ENCODE data around the gene RANBP3. TPM values are rescaled to one million over a fixed set of nuclear protein-coding genes. Genes with fewer than 3 reads are reported as not detected.

The RANBP3 gene
- total and polyA plus RNA-seq, 2 experiments from 2014 or later = 40.2 to 98.3 TPM

- Mint-ChIP-seq H3K27me3 (ENCODE audit: insufficient read depth, low read depth, poor library complexity) (peaks cover 16% of the 10 kb centered on the region), H3K36me3 (ENCODE audit: low read depth) (peaks cover 19% of the 10 kb centered on the region), H3K4me1 (0 out of 3 replicates have a peak, but pooled peaks cover 3% of the 10 kb centered on the region), H3K27ac (peak overlapping the region; percentile 99), H3K4me3 (peak overlapping the region; percentile 99), H3K9me3 (no peaks in the 10 kb centered on the region)
- H3K4me2 ChIP-seq = peak overlapping the region; percentile 94
- H3K9me2 ChIP-seq (ENCODE audit: insufficient read depth) = no peaks in the 10 kb centered on the region
- H3K27me3 ChIP-seq (ENCODE audit: insufficient read depth) = no peaks in the 10 kb centered on the region
- peaks cover 31% of the 10 kb centered on the region for H4K20me1 ChIP-seq (replicated peaks; ENCODE audit: insufficient read depth)
- peak overlapping the region; percentile 95 for H3K27ac ChIP-seq (ENCODE audit: low read depth)
- peak overlapping the region; percentile 91 for H3K4me3 ChIP-seq
- H3K79me2 ChIP-seq (replicated peaks; ENCODE audit: insufficient read depth) = peaks cover 40% of the 10 kb centered on the region
- TF ChIP-seq, protein P1, sequence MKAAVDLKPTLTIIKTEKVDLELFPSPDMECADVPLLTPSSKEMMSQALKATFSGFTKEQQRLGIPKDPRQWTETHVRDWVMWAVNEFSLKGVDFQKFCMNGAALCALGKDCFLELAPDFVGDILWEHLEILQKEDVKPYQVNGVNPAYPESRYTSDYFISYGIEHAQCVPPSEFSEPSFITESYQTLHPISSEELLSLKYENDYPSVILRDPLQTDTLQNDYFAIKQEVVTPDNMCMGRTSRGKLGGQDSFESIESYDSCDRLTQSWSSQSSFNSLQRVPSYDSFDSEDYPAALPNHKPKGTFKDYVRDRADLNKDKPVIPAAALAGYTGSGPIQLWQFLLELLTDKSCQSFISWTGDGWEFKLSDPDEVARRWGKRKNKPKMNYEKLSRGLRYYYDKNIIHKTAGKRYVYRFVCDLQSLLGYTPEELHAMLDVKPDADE (IDR thresholded peaks at IDR 0.05) = no peak
- TF ChIP-seq POLR2AphosphoS5 (IDR thresholded peaks at IDR 0.05; ENCODE audit: low read depth) (no peak), EZH2 (IDR thresholded peaks at IDR 0.05; ENCODE audit: low read depth, unreplicated experiment) (no peak), EZH2phosphoT487 (IDR thresholded peaks at IDR 0.05; ENCODE audit: unreplicated experiment) (no peak), JUNB (IDR thresholded peaks at IDR 0.05; ENCODE audit: unreplicated experiment) (no peak), NANOG (IDR thresholded peaks at IDR 0.05; ENCODE audit: borderline replicate concordance) (no peak), STAT1 (IDR thresholded peaks at IDR 0.05; ENCODE audit: unreplicated experiment) (no peak), ZNF114 (CRISPR knock-in tag; IDR thresholded peaks at IDR 0.05) (no peak), CREB1 (CRISPR knock-in tag; IDR thresholded peaks at IDR 0.05; ENCODE audit: low read depth) (no peak), ZNF331 (CRISPR knock-in tag; IDR thresholded peaks at IDR 0.05; ENCODE audit: low read depth) (no peak)
- TF ChIP-seq, protein P2, sequence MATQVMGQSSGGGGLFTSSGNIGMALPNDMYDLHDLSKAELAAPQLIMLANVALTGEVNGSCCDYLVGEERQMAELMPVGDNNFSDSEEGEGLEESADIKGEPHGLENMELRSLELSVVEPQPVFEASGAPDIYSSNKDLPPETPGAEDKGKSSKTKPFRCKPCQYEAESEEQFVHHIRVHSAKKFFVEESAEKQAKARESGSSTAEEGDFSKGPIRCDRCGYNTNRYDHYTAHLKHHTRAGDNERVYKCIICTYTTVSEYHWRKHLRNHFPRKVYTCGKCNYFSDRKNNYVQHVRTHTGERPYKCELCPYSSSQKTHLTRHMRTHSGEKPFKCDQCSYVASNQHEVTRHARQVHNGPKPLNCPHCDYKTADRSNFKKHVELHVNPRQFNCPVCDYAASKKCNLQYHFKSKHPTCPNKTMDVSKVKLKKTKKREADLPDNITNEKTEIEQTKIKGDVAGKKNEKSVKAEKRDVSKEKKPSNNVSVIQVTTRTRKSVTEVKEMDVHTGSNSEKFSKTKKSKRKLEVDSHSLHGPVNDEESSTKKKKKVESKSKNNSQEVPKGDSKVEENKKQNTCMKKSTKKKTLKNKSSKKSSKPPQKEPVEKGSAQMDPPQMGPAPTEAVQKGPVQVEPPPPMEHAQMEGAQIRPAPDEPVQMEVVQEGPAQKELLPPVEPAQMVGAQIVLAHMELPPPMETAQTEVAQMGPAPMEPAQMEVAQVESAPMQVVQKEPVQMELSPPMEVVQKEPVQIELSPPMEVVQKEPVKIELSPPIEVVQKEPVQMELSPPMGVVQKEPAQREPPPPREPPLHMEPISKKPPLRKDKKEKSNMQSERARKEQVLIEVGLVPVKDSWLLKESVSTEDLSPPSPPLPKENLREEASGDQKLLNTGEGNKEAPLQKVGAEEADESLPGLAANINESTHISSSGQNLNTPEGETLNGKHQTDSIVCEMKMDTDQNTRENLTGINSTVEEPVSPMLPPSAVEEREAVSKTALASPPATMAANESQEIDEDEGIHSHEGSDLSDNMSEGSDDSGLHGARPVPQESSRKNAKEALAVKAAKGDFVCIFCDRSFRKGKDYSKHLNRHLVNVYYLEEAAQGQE (IDR thresholded peaks at IDR 0.05; ENCODE audit: unreplicated experiment) = no peak
- TF ChIP-seq, protein P3, sequence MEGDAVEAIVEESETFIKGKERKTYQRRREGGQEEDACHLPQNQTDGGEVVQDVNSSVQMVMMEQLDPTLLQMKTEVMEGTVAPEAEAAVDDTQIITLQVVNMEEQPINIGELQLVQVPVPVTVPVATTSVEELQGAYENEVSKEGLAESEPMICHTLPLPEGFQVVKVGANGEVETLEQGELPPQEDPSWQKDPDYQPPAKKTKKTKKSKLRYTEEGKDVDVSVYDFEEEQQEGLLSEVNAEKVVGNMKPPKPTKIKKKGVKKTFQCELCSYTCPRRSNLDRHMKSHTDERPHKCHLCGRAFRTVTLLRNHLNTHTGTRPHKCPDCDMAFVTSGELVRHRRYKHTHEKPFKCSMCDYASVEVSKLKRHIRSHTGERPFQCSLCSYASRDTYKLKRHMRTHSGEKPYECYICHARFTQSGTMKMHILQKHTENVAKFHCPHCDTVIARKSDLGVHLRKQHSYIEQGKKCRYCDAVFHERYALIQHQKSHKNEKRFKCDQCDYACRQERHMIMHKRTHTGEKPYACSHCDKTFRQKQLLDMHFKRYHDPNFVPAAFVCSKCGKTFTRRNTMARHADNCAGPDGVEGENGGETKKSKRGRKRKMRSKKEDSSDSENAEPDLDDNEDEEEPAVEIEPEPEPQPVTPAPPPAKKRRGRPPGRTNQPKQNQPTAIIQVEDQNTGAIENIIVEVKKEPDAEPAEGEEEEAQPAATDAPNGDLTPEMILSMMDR (conservative IDR thresholded peaks at IDR 0.05; ENCODE audit: low read depth in 2 of 2) = no peak
- TF ChIP-seq, protein P4, sequence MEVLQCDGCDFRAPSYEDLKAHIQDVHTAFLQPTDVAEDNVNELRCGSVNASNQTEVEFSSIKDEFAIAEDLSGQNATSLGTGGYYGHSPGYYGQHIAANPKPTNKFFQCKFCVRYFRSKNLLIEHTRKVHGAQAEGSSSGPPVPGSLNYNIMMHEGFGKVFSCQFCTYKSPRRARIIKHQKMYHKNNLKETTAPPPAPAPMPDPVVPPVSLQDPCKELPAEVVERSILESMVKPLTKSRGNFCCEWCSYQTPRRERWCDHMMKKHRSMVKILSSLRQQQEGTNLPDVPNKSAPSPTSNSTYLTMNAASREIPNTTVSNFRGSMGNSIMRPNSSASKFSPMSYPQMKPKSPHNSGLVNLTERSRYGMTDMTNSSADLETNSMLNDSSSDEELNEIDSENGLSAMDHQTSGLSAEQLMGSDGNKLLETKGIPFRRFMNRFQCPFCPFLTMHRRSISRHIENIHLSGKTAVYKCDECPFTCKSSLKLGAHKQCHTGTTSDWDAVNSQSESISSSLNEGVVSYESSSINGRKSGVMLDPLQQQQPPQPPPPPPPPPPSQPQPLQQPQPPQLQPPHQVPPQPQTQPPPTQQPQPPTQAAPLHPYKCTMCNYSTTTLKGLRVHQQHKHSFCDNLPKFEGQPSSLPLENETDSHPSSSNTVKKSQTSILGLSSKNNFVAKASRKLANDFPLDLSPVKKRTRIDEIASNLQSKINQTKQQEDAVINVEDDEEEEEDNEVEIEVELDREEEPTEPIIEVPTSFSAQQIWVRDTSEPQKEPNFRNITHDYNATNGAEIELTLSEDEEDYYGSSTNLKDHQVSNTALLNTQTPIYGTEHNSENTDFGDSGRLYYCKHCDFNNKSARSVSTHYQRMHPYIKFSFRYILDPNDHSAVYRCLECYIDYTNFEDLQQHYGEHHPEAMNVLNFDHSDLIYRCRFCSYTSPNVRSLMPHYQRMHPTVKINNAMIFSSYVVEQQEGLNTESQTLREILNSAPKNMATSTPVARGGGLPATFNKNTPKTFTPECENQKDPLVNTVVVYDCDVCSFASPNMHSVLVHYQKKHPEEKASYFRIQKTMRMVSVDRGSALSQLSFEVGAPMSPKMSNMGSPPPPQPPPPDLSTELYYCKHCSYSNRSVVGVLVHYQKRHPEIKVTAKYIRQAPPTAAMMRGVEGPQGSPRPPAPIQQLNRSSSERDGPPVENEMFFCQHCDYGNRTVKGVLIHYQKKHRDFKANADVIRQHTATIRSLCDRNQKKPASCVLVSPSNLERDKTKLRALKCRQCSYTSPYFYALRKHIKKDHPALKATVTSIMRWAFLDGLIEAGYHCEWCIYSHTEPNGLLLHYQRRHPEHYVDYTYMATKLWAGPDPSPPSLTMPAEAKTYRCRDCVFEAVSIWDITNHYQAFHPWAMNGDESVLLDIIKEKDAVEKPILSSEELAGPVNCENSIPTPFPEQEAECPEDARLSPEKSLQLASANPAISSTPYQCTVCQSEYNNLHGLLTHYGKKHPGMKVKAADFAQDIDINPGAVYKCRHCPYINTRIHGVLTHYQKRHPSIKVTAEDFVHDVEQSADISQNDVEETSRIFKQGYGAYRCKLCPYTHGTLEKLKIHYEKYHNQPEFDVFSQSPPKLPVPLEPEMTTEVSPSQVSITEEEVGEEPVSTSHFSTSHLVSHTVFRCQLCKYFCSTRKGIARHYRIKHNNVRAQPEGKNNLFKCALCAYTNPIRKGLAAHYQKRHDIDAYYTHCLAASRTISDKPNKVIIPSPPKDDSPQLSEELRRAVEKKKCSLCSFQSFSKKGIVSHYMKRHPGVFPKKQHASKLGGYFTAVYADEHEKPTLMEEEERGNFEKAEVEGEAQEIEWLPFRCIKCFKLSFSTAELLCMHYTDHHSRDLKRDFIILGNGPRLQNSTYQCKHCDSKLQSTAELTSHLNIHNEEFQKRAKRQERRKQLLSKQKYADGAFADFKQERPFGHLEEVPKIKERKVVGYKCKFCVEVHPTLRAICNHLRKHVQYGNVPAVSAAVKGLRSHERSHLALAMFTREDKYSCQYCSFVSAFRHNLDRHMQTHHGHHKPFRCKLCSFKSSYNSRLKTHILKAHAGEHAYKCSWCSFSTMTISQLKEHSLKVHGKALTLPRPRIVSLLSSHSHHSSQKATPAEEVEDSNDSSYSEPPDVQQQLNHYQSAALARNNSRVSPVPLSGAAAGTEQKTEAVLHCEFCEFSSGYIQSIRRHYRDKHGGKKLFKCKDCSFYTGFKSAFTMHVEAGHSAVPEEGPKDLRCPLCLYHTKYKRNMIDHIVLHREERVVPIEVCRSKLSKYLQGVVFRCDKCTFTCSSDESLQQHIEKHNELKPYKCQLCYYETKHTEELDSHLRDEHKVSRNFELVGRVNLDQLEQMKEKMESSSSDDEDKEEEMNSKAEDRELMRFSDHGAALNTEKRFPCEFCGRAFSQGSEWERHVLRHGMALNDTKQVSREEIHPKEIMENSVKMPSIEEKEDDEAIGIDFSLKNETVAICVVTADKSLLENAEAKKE (CRISPR knock-in tag; IDR thresholded peaks at IDR 0.05) = no peak
- peak overlapping the region; percentile 79 for H2AFZ ChIP-seq
- H3K4me1 ChIP-seq (ENCODE audit: insufficient read depth) = no peaks in the 10 kb centered on the region
- DNase-seq (ENCODE audit: low spot score) (peak; percentile 46), ATAC-seq (peak; percentile 1; the same call in 2 of the 3 replicates)
- H3K36me3 ChIP-seq (ENCODE audit: insufficient read depth) = no peaks in the 10 kb centered on the region
- no peaks in the 10 kb centered on the region for H3F3A ChIP-seq (replicated peaks; ENCODE audit: low read depth)
These were observed 74.8 kb downstream of the RANBP3 start for GRCh38 chr19:5903056-5903623.
